HG03432 (cell line): ENCODE data around the gene CRY2.
A peak's percentile ranks its signal among the peaks of the same experiment; 100 is the strongest.
"Not testable (repeated sequence)": the region's sequence is repeated elsewhere in the genome, so short reads cannot be mapped to it uniquely, and the experiment has no call there.

Experiments used
- ATAC-seq: cut with Tn5 transposase; IDR thresholded peaks from one replicate; pipeline ENCODE4 v1.9.1; 2021; ENCODE audit warnings: mild to moderate bottlenecking, moderate library complexity; ENCODE audit not compliant: unreplicated experiment

CRY2 gene

DNA sequence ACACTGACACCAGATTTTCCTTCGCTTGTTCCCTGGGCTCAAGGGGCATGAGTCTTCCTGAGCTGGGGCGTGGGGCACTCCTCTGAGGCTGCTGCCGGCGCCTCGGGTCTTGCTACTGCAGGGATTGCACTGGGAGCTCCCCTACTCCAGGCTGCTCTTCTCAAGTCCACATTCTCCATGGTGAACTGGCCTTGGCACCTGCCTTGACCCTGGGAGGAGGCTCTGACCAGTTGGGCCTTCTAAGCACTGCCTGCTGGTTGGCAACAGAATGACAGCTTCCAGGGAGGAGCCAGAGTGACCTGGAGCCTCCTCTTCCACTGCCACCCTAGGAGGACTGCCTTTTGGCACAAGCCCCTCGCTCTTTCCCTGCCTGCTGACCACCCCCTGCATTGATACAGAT lies 50.3 kb downstream of the CRY2 start:
- no peak for ATAC-seq

GRCh38 chr11:45899086-45899447 lies 51.8 kb downstream of the CRY2 start:
- ATAC-seq: no peak

DNA sequence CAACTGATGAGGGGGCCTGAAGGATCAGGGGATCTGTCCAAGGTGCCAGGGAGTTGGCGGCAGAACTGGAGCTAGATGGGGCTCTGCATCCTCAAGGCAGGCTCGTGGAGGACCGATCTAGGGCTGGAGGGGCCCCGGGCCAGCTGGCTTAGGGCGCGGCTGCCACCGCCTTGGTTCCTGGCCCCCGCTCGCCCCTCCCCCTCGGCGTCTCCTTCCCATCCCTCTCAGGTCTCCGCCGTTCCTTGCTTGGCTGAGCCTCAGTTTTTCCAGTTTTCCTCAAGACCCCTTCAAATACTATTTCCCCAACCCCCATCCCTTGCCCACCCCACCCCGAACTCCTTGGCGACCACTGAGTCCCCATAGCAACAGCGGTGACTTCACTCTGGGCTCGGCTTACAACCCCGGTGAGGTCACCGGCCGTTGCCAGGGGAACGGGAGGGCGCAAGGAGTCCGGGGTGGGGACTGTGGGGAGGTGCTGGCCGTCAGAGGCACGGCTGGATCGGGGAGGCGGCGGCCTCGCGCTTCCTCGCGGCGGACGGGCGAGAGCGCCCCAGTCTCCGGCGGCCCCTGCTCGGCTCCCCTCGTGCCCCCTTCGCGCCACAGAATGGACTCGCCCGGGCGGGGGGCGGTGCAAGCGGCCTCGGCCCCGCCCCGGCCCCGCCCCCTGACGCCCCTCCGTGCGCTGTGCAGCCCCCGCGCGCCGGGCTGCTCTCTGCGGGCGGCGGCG lies 52.3 kb downstream of the CRY2 start:
- ATAC-seq: peak; percentile 68

- not testable (repeated sequence) for ATAC-seq
Measured at GRCh38 chr11:45900175-45900800, 53.0 kb downstream of the CRY2 start.

DNA sequence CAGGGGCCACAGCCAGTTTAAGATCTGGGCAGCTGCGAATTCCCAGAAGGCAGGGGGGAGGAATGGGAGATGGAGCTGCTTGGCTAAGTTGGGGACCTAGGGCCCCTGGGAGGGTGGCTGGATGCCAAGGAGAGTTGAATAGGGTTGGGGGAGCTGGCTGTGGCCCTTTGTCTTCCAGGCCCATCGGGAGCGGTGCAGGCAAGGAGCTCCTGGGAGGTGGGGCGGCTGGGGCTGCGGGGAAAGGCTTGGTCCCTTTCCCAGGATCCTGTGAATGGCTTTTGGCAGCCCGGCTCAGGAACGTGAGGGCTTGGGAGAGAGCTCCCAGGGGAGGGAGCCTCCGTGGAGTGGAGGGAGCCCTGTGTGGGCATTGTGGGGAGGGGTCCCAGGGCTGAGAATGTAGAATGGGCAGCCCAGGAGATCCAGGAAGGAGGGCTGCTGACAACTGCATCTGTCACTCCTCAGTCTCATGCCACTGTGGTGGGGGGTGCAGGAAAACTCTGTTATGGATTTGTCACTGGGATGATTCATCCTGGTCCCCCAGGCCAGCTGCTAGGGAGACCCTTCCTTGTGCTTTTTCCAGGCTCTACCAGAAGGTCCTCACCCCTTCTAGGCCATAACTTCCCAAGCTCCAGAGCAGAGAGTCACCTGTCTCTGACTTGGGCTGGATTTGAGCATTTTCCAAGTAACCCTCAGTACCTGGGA lies 53.8 kb downstream of the CRY2 start:
- no peak for ATAC-seq

GRCh38 chr11:45901626-45902025 lies 54.4 kb downstream of the CRY2 start:
- ATAC-seq: no peak

DNA sequence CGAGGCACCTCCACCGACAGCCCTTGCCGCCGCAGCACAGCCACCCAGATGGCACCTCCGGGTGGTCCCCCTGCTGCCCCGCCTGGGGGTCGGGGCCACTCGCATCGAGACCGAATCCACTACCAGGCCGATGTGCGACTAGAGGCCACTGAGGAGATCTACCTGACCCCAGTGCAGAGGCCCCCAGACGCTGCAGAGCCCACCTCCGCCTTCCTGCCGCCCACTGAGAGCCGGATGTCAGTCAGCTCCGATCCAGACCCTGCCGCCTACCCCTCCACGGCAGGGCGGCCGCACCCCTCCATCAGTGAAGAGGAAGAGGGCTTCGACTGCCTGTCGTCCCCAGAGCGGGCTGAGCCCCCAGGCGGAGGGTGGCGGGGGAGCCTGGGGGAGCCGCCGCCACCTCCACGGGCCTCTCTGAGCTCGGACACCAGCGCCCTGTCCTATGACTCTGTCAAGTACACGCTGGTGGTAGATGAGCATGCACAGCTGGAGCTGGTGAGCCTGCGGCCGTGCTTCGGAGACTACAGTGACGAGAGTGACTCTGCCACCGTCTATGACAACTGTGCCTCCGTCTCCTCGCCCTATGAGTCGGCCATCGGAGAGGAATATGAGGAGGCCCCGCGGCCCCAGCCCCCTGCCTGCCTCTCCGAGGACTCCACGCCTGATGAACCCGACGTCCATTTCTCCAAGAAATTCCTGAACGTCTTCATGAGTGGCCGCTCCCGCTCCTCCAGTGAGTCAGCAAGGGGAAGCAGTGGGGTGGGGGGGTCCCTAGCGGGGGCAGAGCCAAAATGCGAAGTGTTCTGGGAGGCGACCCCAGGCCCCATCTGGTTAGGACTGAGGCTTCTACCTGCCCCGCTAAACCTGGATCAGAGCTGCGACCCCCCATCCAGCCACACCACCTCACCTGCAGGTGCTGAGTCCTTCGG lies 55.4 kb downstream of the CRY2 start:
- no peak for ATAC-seq

GRCh38 chr11:45904309-45904915 lies 57.1 kb downstream of the CRY2 start:
- ATAC-seq: no peak

GRCh38 chr11:45905095-45905494 lies 57.8 kb downstream of the CRY2 start:
- ATAC-seq: no peak

GRCh38 chr11:45905576-45905975 lies 58.3 kb downstream of the CRY2 start:
- not testable (repeated sequence) for ATAC-seq

GRCh38 chr11:45906096-45906682 lies 58.9 kb downstream of the CRY2 start:
- no peak for ATAC-seq

GRCh38 chr11:45906965-45907611 lies 59.8 kb downstream of the CRY2 start, which contains the start of gene FREY1:
FREY1 (minus strand) TSS chr11:45907271; CDS start chr11:45907245, 26 bp downstream.
- no peak for ATAC-seq

GRCh38 chr11:45907911-45908370 lies 60.7 kb downstream of the CRY2 start:
- ATAC-seq: no peak

DNA sequence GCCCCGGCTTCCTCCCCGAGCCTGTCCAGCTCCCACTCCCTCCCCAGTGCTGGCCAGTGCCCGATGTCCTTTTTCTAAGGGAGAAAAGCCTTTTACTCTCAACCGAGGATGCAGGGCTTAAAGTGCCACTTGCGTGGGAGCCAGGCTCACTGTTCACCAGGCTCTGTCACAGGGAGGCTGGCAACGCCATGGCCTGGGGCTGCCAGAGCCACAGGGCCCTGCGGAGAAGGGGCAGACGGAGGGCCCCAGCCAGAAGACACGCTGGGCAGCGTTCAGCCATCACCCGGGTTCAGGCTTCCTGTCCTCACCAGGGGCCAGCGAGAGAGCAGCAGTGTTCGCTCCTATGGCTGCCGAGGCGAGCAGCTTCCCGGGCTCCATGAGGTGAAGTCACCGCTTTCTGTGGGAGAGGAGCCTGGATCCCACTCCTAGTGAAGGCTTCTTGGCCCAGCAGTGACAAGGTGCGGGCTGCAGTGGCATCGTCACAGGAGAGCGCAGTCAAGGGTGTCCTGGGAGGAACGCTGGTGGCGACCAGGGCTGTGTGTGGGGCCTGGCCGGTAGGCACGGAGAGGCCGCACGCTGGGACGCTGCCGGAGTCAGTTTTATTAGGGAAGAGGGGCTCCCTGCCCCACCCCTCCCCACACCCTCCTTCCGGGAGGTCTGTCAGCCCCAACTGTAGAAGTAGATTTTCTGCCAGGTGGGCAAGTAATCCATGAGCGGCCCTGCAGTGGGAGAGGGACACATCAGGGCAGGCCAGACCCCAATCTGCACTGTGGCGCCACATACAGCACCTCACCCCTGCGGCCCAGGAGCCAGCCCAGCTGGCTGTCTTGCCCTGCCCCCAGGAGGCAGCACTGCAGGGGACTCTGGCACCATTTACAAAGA lies 62.6 kb downstream of the CRY2 start:
- ATAC-seq: no peak

DNA sequence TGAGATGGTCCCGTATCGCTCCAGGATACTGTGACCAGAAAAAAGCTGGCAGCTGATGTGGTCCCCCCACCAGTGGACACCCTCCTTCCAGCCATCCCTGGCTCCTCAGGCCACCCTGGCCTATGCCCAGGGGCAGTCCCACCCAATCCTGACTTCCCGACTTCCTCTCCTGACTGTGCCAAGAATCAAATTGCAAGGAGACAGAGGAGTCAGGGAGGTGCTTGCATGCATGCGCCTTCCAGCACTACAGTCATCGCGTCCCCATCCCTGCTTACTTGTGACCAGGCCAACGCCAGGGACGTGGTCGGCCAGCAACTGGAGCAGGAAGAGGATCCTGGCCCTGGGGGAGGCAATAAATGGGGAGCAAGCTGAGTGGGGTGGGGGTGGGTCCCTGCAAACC lies 63.3 kb downstream of the CRY2 start:
- ATAC-seq: no peak

DNA sequence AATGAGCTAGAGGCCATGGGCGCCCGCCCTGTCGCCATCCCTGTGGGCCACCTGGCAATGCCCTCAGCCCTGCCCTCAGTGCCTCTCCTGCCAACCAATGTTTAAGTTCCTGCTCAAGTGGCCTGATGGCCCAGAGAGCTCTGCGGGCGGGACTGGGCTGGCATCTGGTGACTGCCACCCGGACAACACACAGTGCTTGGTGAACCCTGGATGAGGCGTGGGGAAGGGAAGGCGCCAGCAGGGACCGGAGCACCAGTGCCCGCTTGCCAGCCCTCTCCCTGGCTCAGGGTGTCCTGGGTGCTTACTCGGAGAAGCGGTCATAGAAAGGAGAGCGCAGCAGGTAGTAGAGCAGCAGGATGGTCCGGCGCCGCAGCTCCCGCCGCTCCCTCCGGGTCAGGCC lies 66.2 kb downstream of the CRY2 start:
- no peak for ATAC-seq

GRCh38 chr11:45913942-45914635 lies 66.8 kb downstream of the CRY2 start:
- ATAC-seq: no peak

GRCh38 chr11:45915446-45915845 lies 68.2 kb downstream of the CRY2 start:
- ATAC-seq: no peak
